Embryonic facial prominence (tissue), 1 donor: ENCODE results near the gene CLDN6.

Source experiments
- DNase-seq: peaks from one replicate; pipeline ENCODE4 v3.0.0-alpha.2; 2016; ENCODE audit errors: extremely low spot score

The CLDN6 gene

GRCh38 chr16:2988590-2989099 lies 29.3 kb downstream of the CLDN6 start:
- no peak for DNase-seq

DNA sequence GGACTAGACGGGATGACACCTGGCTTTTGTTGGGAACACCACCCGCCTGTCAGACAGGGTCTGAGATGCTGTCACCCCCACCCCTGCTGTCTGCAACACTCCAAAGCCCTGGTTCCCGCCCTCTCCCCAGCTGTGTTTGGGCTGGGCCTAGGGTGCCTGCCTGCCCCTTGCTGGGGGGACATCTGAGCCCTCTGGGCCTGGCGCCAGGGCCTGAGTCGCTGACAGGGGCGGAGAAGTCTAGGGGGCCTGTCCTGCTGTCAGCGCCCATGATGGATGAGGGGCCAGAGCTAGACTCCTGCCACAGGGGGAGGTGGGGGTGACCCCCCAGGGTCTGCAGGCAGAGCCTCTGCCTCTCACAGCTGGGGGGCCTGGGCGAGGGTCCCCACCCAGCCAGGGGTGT lies 30.1 kb downstream of the CLDN6 start:
- no peak for DNase-seq

DNA sequence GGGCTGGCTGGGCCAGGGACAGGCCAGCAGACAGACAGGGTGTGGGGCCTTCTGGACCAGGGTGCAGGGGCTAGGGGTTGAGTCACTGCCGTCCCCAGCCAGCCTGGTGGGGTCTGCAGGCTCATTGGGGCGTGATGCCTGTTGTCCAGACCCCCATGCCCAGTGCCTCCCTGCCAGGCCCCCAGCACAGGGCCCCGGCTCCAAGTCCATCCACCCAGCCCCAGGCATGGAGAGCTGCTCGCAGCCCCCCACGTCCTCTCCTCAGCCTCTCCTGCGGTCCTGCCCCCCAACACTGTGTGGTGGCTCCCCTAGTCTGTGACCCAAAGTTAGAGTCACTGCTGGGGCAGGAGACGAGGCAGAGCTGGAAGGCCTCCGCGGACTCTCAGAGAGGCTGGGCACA lies 30.7 kb downstream of the CLDN6 start:
- DNase-seq, result no peak

DNA sequence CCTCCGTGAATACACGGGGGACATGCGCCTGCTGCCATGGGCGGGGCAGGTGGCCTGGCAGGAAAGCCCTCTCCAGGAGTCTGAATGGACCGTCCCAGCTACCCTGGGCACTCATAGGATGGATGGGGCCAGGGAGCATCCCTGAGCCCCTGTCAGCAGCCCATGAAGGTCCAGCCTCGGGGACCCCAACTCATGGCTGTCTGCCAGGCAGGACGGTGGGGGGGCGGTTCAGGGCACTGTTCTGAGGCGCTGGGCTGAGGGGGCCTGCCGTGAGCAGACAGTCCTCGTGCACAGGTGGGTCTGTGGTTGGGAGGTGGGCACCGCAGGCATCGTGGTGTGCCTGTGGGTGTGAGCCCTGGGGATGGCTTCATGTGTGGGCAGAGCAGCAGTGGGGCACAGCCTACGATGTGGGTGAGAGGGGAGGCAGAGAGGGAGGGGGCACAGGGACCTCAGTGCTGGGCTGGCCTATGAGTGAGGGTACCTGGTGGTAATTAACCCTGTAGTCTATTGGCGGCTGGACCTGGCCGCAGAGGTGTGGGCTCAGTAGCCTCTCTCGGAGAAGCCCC lies 31.3 kb downstream of the CLDN6 start:
- no peak for DNase-seq

- no peak for DNase-seq
Measured at GRCh38 chr16:2985893-2986355, 32.1 kb downstream of the CLDN6 start.

- DNase-seq, result no peak
Measured at GRCh38 chr16:2985462-2985861, 32.5 kb downstream of the CLDN6 start.

- DNase-seq, result peak; percentile 32
Measured at GRCh38 chr16:2983706-2984136, 34.3 kb downstream of the CLDN6 start.

- no peak for DNase-seq
Measured at GRCh38 chr16:2982402-2982801, 35.6 kb downstream of the CLDN6 start.

- DNase-seq, result no peak
Measured at GRCh38 chr16:2981899-2982250, 36.1 kb downstream of the CLDN6 start.

- no peak for DNase-seq
Measured at GRCh38 chr16:2981177-2981898, 36.6 kb downstream of the CLDN6 start.

GRCh38 chr16:2980227-2981176 lies 37.5 kb downstream of the CLDN6 start, which contains the start of gene PKMYT1:
TSS of gene PKMYT1 (minus strand) at chr16:2980446. CDS start at chr16:2979657, 789 bp downstream.
- peak; percentile 77 for DNase-seq

GRCh38 chr16:2979669-2980226 lies 38.2 kb downstream of the CLDN6 start:
- no peak for DNase-seq

DNA sequence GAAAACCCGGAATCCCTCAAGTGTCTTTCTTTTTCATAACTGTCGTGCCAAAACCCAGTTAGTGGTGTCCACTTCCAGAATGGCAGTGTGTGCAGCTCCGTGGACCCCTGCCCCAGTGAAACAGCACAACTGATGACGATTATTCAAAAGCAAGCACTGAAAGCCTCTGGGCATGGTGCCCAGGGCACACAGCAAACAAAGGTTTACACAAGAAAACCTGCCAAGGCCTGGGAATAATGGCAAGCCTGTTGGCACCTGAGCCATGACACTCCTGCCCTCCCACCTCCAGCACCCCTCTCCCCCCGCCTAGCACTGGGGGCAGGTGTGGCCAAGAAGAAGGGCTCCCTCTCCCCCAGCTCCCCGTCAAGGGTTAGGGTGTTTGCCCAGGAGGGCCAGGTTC lies 40.5 kb downstream of the CLDN6 start:
- DNase-seq, result no peak

- DNase-seq, result no peak
Measured at GRCh38 chr16:2976673-2977072, 41.3 kb downstream of the CLDN6 start.

DNA sequence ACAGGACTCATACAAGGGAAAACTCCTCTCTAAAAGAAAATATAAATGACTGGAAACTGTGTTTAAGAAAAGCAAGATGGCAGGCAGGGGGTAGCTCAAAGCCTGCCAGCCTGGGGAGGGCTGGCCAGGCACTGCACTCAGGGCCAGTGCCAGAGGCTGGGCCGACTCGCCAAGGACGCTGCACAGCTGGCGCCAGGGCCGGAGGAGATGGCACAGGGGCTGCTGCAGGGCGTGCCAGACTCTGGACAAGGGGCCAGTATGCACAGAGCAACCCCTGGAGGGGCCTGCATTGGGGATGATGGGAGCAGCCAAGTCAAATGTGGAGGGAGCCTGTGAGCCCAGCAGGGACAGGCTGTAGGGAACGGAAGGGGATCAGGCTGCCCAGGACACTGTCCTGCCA lies 41.8 kb downstream of the CLDN6 start:
- no peak for DNase-seq

- no peak for DNase-seq
Measured at GRCh38 chr16:2975161-2975795, 42.7 kb downstream of the CLDN6 start.

- no peak for DNase-seq
Measured at GRCh38 chr16:2974319-2975056, 43.5 kb downstream of the CLDN6 start.

DNA sequence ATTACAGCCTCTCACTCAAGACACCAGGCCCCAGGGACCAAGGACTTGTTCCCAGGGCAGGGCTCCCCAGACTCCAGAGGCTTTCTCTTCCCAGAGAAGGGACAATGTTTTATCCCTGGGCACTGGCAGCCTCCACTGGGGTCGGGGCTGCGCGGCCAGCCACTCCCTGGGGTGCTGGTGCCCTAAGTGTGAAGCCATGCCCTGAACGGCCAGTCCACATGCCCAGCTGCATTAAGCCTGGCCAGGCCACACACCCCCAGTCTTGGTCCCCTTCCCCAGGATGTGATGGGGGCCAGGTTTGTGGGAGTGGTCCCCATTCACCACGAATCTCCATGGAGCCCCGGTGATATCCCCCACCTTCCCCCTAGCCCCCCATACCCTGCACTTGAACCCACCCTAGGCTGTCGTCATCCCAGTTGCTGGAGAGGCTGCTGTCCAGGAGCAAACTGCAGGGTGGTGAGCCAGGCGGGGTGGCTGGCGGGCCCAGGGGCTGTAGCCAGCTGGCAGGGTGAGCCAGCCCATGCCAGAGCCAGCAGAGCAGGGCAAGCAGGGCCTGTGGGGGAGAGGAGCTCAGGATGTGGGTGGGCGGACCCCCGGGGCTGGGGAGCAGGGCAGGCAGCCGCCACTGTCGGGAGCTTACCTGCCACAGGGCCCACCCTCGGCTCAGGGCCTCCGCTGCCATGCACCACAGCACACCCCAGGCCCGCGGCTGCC lies 44.2 kb downstream of the CLDN6 start:
- DNase-seq, result no peak

GRCh38 chr16:2973093-2973492 lies 44.9 kb downstream of the CLDN6 start:
- DNase-seq, result no peak
